Endometrial microvascular endothelial cells (primary cell): ENCODE results near the gene LRRC1. TPM values are rescaled to one million over a fixed set of nuclear protein-coding genes. Genes with fewer than 3 reads are reported as not detected.

Experiments
- in situ Hi-C: cut with HindIII; loops from 2 replicates; pipeline ENCODE4 v1.10.0; 2017; ENCODE audit warnings: low sequenced_read_pairs, low pct_unique_long_range_greater_than_20kb; ENCODE audit errors: inconsistent ontology term
- total RNA-seq: library from RNA; depleted of rRNA; stranded (reverse); fragments of >200 nt; gene quantifications from one replicate; pipeline ENCODE4 v1.2.3, GENCODE V29; 2015; ENCODE audit errors: inconsistent ontology term

The LRRC1 gene
- total RNA-seq, 1 donor from 2014 or later = 10.2 TPM

- in situ Hi-C loops = no loop called here
Measured at GRCh38 chr6:53930330-53930729, 135.5 kb downstream of the LRRC1 start.

DNA sequence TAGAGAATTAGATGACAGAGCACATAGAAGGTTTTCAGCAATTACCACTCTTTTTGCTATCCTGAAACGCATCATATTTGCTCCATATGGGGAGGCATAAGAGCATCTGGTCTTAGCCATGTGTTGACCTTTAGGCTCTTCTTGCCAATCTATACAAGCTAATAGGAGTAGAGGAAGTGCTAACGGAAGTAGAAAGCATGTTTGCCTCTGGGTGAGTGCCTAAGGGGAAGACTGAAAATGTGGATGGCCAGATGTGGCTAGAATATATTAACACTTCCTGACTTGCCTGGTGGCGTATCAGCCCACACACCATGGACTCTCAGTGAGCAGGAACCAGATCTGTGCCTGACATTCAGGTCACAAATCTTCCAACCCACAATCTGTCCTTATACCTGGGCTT lies 136.3 kb downstream of the LRRC1 start:
- in situ Hi-C loops = no loop called here

- in situ Hi-C loops = no loop called here
Measured at GRCh38 chr6:53932516-53932915, 137.7 kb downstream of the LRRC1 start.

- in situ Hi-C loops = no loop called here
Measured at GRCh38 chr6:53934023-53934422, 139.2 kb downstream of the LRRC1 start.

GRCh38 chr6:53937461-53937860 lies 142.7 kb downstream of the LRRC1 start:
- in situ Hi-C loops = no loop called here

GRCh38 chr6:53938810-53939209 lies 144.0 kb downstream of the LRRC1 start:
- in situ Hi-C loops = no loop called here

GRCh38 chr6:53939830-53940229 lies 145.0 kb downstream of the LRRC1 start:
- in situ Hi-C loops = no loop called here

DNA sequence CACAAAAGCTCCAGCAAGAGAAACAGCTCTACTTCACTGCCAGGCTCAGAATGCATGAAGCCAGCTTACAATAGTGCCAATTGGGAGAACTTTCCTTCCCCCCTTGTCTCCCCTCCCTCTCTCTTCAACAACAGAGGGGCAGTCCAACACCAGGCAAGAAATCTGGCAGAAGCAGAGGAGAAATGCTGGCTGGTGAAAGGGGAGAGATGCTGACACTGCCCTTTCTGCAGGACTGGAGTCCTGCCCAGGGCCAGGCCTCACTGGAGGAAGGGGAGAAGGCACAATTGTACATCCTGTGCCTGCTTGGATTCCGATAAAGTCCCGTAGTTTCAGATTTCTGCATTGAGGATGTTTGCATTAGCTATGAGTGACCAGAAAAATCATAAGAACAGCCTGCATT lies 148.6 kb downstream of the LRRC1 start:
- in situ Hi-C loops = no loop called here

DNA sequence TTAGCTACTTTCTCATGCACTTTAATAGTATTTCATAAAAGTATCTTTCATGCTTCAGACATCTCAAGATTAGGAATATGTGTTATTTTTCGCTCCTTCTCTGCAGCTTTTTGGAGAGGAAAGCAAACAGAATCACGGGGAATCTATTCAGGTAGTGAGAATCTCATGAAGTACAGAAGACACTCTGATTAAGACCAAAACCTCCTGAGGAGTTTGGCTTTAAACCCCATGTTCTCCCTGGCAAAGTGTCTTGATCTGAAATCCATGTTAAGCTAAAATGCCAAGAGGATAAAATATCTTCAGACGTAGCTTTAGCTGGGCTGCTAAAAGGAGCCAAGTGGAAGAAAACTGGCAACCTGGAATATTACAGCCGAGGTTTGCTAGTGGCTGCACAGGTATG lies 149.3 kb downstream of the LRRC1 start:
- in situ Hi-C loops = no loop called here

DNA sequence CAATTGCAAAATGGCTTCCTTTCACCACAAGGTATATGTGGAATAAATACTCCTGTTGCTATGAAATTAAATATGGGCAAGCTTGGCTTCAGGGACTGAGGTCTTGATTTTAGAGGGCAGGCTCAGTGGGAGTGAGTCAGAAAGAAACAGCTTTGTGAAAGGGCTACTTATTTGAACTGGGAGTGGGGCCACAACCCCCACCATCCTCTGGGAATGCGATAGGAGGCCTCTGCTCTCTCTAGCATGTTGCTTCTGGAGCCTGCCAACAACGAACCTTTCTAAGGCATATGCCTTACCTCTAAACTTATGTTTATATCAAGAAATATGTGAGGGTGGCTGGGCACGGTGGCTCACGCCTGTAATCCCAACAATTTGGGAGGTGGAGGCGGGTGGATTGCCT lies 149.7 kb downstream of the LRRC1 start:
- in situ Hi-C loops = no loop called here

DNA sequence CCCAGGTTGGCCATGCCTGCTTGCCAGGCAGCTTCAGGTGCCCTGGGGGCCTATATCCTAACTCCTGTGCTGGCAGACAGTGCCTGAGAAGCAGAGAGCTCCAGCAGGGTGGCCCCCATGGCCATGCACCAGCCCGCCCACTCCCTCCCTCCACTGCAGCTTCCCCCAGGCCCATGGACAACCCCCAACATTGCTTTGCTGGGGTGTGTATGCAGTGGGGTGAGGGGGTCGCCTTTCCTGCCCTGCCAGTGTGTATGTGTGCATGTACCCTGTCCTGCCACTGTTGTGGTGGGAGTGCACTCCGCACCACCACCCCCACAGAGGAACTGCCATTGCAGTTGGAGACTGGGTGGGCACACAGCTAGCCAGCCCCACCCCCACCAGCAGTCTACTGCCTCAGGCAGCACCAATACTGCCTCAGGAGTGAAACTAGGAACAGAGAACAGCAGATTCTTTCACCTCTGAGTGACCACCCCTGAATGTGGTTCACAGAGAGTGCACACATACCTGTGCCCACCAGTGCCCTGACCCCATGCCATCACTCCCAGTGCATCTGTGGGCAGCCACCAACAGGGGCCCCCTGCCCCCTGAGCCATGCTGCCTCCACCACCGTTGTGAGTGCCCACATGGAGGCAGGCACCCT lies 151.1 kb downstream of the LRRC1 start:
- in situ Hi-C loops = no loop called here

GRCh38 chr6:53947780-53948179 lies 153.0 kb downstream of the LRRC1 start:
- in situ Hi-C loops = no loop called here

DNA sequence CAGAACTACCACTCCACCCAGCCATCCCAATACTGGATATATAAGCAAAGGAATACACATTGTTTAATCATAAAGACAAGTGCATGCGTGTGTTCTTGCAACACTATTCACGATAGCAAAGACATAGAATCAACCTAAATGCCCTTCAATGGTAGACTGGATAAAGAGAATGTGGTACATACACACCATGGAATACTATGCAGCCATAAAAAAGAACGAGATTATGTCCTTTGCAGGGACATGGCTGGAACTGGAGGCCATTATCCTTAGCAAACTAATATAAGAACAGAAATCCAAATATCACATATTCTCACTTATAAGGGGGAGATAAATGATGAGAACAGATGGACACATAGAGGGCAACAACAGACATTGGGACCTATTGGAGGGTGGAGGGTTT lies 156.6 kb downstream of the LRRC1 start:
- in situ Hi-C loops = no loop called here

DNA sequence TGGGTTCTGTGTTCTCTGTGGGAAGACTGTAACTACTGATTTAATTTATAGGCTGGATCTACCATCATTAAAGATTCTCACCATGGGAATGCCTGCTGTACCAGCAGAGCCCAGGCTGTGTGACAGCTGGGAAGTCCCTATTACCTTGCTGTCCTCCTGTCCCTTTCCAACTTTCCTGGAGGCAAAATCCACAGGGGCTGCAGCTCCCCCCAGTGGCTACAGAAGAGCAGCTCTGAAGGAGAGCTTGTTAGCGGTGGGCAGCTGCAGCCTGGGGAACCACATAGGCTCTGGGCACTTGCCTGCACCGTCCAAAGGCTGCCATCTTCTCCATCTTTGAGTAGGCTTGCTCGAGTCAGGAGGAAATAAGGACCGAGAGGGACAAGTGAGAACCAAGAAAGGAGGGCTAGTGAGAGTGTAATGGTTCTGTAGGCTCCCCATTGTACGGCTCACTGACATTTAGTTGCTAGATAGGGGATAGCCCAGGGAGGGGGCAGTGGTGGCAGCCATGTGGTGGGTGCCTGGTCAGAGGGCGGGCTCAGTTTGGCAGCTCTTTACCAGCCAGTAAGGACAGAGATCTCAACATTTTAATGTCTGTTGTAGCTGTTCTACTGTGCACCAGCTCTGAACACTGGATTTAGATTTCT lies 161.4 kb downstream of the LRRC1 start:
- in situ Hi-C loops = no loop called here

DNA sequence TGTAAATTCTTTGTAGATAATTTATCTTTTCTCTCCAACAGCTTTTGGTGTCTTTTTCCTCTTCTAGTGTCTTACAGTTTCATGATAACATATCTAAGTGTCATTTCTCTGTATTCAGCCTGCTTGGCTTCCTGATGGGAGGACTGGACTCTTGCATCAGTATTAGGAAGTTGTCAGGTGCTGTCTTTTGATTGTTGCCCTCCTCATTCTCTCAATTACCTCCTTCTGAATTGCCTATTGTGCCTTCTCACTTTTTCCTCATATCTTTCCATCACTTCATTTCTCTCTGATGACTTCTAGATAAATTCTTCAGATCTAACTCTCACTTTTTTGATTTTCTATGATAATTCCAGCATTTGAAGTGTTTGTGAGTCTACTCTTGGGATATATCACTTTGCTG lies 162.0 kb downstream of the LRRC1 start:
- in situ Hi-C loops = no loop called here

DNA sequence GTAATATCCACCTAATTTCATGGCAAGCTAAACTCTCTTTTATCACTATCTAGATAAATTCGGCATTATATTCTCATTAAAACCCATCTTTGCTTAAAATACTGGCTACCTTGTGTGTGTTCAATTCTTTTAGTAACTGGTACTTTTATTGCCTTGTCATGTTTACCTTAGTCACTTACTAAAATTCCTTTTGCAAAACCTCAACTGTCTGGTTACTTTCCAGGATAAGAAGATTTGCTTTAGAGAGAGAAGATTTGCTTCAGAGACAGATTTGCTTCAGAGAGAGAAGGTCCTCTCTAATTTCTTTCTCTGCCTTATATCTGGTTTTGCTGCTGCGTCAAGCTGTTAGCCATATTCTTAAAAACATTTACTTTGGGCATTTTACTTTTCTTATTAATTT lies 164.9 kb downstream of the LRRC1 start:
- in situ Hi-C loops = no loop called here

DNA sequence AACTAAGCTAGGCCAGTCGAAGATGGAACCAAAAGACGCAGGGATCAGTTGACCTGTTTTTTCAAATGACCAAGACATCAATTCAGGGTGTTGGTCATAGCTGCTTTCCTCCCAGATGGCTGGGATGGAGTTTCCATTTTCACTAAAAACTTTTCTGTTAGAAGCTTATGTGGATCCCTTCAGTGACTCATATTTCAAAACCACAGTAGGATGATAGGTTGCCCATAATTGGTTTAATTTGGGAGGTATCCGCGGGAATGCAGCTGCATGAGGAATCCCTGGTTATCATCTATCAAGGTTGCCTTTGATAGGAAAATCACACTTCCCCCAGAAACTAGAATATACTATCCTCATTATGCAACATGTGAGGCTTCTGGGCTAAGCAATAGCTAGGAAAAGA lies 165.5 kb downstream of the LRRC1 start:
- in situ Hi-C loops = no loop called here

GRCh38 chr6:53961679-53962370 lies 167.0 kb downstream of the LRRC1 start:
- in situ Hi-C loops = no loop called here

DNA sequence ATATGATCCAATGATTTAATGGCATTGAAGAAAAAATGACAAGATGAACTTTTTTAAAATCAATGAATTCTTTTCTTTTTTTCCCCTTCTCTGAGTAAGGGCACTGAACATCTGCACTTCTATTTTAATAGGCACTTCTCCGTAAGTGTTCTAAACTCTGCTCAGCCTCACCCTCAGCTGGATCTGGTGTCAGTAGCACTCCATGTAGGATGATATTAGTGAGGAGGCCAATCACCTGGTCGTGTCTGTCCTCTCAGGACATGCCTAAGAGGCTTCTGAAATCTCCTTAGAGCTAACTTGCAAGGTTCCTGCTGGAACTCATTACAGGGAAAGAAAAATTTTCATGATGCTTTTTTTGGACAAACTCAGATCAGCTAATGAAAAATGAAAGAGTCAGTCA lies 167.8 kb downstream of the LRRC1 start:
- in situ Hi-C loops = no loop called here

- in situ Hi-C loops = no loop called here
Measured at GRCh38 chr6:53967415-53967814, 172.6 kb downstream of the LRRC1 start.
